ENCODE measurements around the gene MPP3. TPM values are rescaled to one million over a fixed set of nuclear protein-coding genes. Genes with fewer than 3 reads are reported as not detected.
A peak's percentile ranks its signal among the peaks of the same experiment; 100 is the strongest.

The MPP3 gene
- total RNA-seq, 1 donor from 2014 or later: 6.1 TPM

DNA sequence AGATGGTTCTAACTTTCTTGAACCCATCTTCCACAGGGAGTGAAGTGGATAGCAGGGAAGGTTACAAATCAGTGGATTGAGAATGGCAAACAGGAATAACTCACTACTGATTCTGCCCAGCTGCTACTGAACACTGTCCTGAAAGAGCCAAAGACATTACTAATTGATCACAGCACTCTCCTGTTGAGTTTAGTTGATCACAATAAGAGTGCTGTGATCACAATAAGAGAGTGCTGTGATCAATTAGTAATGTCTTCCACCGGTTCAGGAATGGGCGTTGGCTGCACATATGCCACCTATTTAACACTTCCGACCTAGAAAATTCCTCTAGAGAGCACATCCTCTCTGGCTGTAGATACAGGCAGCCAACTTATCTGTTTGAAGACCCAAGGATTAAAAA is 41.4 kb downstream of the MPP3 start:
- H3K4me1 ChIP-seq: no peaks in the 10 kb centered on the region
- H3K4me3 ChIP-seq: no peak overlapping the region
- Mint-ChIP-seq H3K27ac (no peak overlapping the region), H3K36me3 (no peaks in the 10 kb centered on the region), H3K4me3 (peak overlapping the region; percentile 22), H3K27me3 (ENCODE audit: insufficient read depth, low read depth) (peaks cover 5% of the 10 kb centered on the region), H3K4me1 (peaks cover 6% of the 10 kb centered on the region), H3K9me3 (peaks cover 10% of the 10 kb centered on the region)
- no peak overlapping the region for H3K27ac ChIP-seq
- no peaks in the 10 kb centered on the region for H3K36me3 ChIP-seq
- H3K79me2 ChIP-seq (ENCODE audit: low read depth): no peaks in the 10 kb centered on the region
- H3K4me2 ChIP-seq: no peak overlapping the region
- H3F3A ChIP-seq (ENCODE audit: low read depth): no peaks in the 10 kb centered on the region
- peak overlapping the region; percentile 81 for H2AFZ ChIP-seq (replicated peaks)
- TF ChIP-seq EZH2 (IDR thresholded peaks at IDR 0.05) (no peak), EZH2phosphoT487 (IDR thresholded peaks at IDR 0.05) (no peak)
- TF ChIP-seq, protein P1, sequence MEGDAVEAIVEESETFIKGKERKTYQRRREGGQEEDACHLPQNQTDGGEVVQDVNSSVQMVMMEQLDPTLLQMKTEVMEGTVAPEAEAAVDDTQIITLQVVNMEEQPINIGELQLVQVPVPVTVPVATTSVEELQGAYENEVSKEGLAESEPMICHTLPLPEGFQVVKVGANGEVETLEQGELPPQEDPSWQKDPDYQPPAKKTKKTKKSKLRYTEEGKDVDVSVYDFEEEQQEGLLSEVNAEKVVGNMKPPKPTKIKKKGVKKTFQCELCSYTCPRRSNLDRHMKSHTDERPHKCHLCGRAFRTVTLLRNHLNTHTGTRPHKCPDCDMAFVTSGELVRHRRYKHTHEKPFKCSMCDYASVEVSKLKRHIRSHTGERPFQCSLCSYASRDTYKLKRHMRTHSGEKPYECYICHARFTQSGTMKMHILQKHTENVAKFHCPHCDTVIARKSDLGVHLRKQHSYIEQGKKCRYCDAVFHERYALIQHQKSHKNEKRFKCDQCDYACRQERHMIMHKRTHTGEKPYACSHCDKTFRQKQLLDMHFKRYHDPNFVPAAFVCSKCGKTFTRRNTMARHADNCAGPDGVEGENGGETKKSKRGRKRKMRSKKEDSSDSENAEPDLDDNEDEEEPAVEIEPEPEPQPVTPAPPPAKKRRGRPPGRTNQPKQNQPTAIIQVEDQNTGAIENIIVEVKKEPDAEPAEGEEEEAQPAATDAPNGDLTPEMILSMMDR (IDR thresholded peaks at IDR 0.05): no peak
- no peaks in the 10 kb centered on the region for H3K9me3 ChIP-seq (ENCODE audit: low read depth)
- H3K9ac ChIP-seq: no peak overlapping the region
- H4K20me1 ChIP-seq (ENCODE audit: low read depth): no peaks in the 10 kb centered on the region
- H3K27me3 ChIP-seq: no peaks in the 10 kb centered on the region
- peak; percentile 34 for DNase-seq (ENCODE audit: low spot score)

DNA sequence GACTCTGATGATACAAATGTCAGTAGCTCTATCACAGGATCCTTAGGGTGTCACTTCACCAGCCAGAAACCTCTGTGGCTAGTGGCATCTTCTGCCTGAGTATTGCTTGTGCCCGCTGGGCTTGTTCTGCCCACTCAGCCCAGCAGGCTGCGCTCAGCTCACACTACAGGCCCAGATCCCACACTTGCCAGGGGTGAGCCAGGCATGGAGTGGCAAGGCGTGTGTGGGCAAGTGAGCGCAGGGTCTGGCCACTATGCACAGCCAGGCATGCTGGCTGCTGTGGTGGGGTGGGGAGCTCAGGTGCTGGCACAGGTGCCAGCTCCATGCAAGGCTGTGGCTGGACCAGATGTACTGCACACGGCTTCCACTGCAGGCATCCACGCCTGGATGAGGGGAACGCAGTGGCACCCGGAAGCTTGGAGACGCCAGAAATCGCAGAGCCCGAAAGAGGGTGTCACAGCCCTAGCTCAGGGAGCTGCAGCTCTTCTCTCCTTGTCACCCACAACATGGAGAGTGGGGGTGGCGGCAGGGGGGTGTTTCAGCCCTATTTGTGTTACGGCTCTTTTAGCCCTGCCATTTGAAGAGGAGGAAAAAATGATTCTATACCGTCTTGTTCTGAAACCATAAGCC is 42.5 kb downstream of the MPP3 start:
- no peak overlapping the region for H2AFZ ChIP-seq (replicated peaks)
- H3K27ac Mint-ChIP-seq: no peak overlapping the region
- no peaks in the 10 kb centered on the region for H3K27me3 ChIP-seq
- H3K79me2 ChIP-seq (ENCODE audit: low read depth): no peaks in the 10 kb centered on the region
- no peaks in the 10 kb centered on the region for H3K36me3 ChIP-seq
- no peaks in the 10 kb centered on the region for H3K4me1 ChIP-seq
- H3K4me2 ChIP-seq: no peak overlapping the region
- H3K36me3 Mint-ChIP-seq: no peaks in the 10 kb centered on the region
- H3K4me1 Mint-ChIP-seq: peaks cover 6% of the 10 kb centered on the region
- H3K9me3 Mint-ChIP-seq: peaks cover 10% of the 10 kb centered on the region
- DNase-seq (ENCODE audit: low spot score): no peak
- TF ChIP-seq EZH2phosphoT487 (IDR thresholded peaks at IDR 0.05): no peak
- TF ChIP-seq, protein P1 (IDR thresholded peaks at IDR 0.05): peak; percentile 13
- H3F3A ChIP-seq (ENCODE audit: low read depth): no peaks in the 10 kb centered on the region
- no peak overlapping the region for H3K27ac ChIP-seq
- no peak overlapping the region for H3K4me3 ChIP-seq
- no peaks in the 10 kb centered on the region for H4K20me1 ChIP-seq (ENCODE audit: low read depth)
- no peaks in the 10 kb centered on the region for H3K9me3 ChIP-seq (ENCODE audit: low read depth)
- no peak overlapping the region for H3K4me3 Mint-ChIP-seq
- no peak overlapping the region for H3K9ac ChIP-seq
- peaks cover 7% of the 10 kb centered on the region for H3K27me3 Mint-ChIP-seq (ENCODE audit: insufficient read depth, low read depth)

DNA sequence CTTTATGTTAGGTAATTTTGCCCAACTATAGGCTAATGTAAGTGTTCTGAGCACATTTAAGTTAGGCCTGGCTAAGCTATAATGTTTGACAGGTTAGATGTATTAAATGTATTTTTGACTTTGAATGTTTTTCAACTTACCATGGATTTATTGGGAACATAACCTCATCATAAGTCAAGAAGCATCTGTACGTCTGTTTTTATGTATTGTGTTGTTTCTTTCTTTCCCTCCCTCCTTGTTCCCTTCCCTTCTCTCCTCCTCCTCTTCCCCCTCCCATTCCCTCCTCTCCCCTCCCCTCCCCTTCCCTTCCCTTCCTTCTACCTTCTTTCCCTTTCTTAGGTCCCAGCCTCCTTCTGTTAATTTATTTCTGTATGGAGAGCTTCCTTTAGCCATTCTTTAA is 43.5 kb downstream of the MPP3 start:
- no peak overlapping the region for H3K27ac ChIP-seq
- no peaks in the 10 kb centered on the region for H3K36me3 ChIP-seq
- H2AFZ ChIP-seq (replicated peaks): no peak overlapping the region
- H3K79me2 ChIP-seq (ENCODE audit: low read depth): no peaks in the 10 kb centered on the region
- no peak overlapping the region for H3K9ac ChIP-seq
- Mint-ChIP-seq H3K9me3 (peaks cover 10% of the 10 kb centered on the region), H3K27me3 (ENCODE audit: insufficient read depth, low read depth) (peaks cover 7% of the 10 kb centered on the region), H3K27ac (no peak overlapping the region), H3K36me3 (no peaks in the 10 kb centered on the region), H3K4me1 (peaks cover 6% of the 10 kb centered on the region), H3K4me3 (no peak overlapping the region)
- no peaks in the 10 kb centered on the region for H4K20me1 ChIP-seq (ENCODE audit: low read depth)
- H3F3A ChIP-seq (ENCODE audit: low read depth): no peaks in the 10 kb centered on the region
- H3K4me3 ChIP-seq: no peak overlapping the region
- H3K4me2 ChIP-seq: no peak overlapping the region
- H3K9me3 ChIP-seq (ENCODE audit: low read depth): no peaks in the 10 kb centered on the region
- TF ChIP-seq EZH2 (IDR thresholded peaks at IDR 0.05) (no peak), EZH2phosphoT487 (IDR thresholded peaks at IDR 0.05) (no peak)
- TF ChIP-seq, protein P1 (IDR thresholded peaks at IDR 0.05): no peak
- H3K4me1 ChIP-seq: no peaks in the 10 kb centered on the region
- H3K27me3 ChIP-seq: no peaks in the 10 kb centered on the region
- no peak for DNase-seq (ENCODE audit: low spot score)

Data from neural progenitor cell (in vitro differentiated cells).